GM18870 (cell line): ENCODE data around the gene TTC24.
"Not testable (repeated sequence)": the region's sequence is repeated elsewhere in the genome, so short reads cannot be mapped to it uniquely, and the experiment has no call there.

Experiments
- ATAC-seq: cut with Tn5 transposase; IDR thresholded peaks from one replicate; pipeline ENCODE4 v1.9.1; 2021; ENCODE audit warnings: moderate library complexity; ENCODE audit not compliant: unreplicated experiment

The TTC24 gene

GRCh38 chr1:156579472-156579871 lies at the start of gene TTC24:
TTC24 (plus strand) TSS chr1:156579723; CDS start chr1:156581365, 1,642 bp downstream.
- no peak for ATAC-seq

GRCh38 chr1:156530006-156530405 lies 49.5 kb upstream of the TTC24 start:
- no peak for ATAC-seq

- ATAC-seq = no peak
Observed at GRCh38 chr1:156532374-156532773, 47.1 kb upstream of the TTC24 start.

- ATAC-seq = no peak
Observed at GRCh38 chr1:156533568-156534220, 45.8 kb upstream of the TTC24 start.

- ATAC-seq = no peak
Observed at GRCh38 chr1:156534424-156535060, 45.0 kb upstream of the TTC24 start.

- ATAC-seq = no peak
Observed at GRCh38 chr1:156537027-156537426, 42.5 kb upstream of the TTC24 start.

- no peak for ATAC-seq
Observed at GRCh38 chr1:156538711-156539440, 40.6 kb upstream of the TTC24 start.

- ATAC-seq = no peak
Observed at GRCh38 chr1:156539818-156540355, 39.6 kb upstream of the TTC24 start.

- ATAC-seq = no peak
Observed at GRCh38 chr1:156540955-156541354, 38.6 kb upstream of the TTC24 start.

GRCh38 chr1:156543066-156543465 lies 36.5 kb upstream of the TTC24 start:
- no peak for ATAC-seq

- ATAC-seq = no peak
Observed at GRCh38 chr1:156544592-156545102, 34.9 kb upstream of the TTC24 start.

- ATAC-seq = no peak
Observed at GRCh38 chr1:156546267-156546666, 33.3 kb upstream of the TTC24 start.

- no peak for ATAC-seq
Observed at GRCh38 chr1:156547434-156547833, 32.1 kb upstream of the TTC24 start.

GRCh38 chr1:156547982-156548381 lies 31.5 kb upstream of the TTC24 start:
- no peak for ATAC-seq

GRCh38 chr1:156549390-156549789 lies 30.1 kb upstream of the TTC24 start:
- no peak for ATAC-seq

- no peak for ATAC-seq
Observed at GRCh38 chr1:156549831-156550230, 29.7 kb upstream of the TTC24 start.

- no peak for ATAC-seq
Observed at GRCh38 chr1:156550346-156550745, 29.2 kb upstream of the TTC24 start.

- ATAC-seq = no peak
Observed at GRCh38 chr1:156551066-156551643, 28.4 kb upstream of the TTC24 start.

- ATAC-seq = no peak
Observed at GRCh38 chr1:156551869-156552268, 27.7 kb upstream of the TTC24 start.

GRCh38 chr1:156552518-156552917 lies 27.0 kb upstream of the TTC24 start:
- no peak for ATAC-seq

- ATAC-seq = not testable (repeated sequence)
Observed at GRCh38 chr1:156552937-156553336, 26.6 kb upstream of the TTC24 start.
